ENCODE results near the gene WLS.

GRCh38 chr1:68181165-68181556 lies 51.2 kb downstream of the WLS start:
- no peak for TF ChIP-seq CTCF (IDR thresholded peaks at IDR 0.05; ENCODE audit: poor library complexity, severe bottlenecking)
- TF ChIP-seq REST (IDR thresholded peaks at IDR 0.05; ENCODE audit: borderline replicate concordance) = no peak
- no peak for TF ChIP-seq TAF1 (IDR thresholded peaks at IDR 0.05; ENCODE audit: low read depth)
- no peak for TF ChIP-seq SMC3 (conservative IDR thresholded peaks at IDR 0.05; ENCODE audit: poor library complexity)

All from neural cell (in vitro differentiated cells).